ENCODE measurements around the gene PCBD2. TPM values are rescaled to one million over a fixed set of nuclear protein-coding genes. Genes with fewer than 3 reads are reported as not detected.
"Not testable (repeated sequence)": the region's sequence is repeated elsewhere in the genome, so short reads cannot be mapped to it uniquely, and the experiment has no call there.

PCBD2 gene
- total RNA-seq, 1 donor from 2014 or later: 10.5 TPM

DNA sequence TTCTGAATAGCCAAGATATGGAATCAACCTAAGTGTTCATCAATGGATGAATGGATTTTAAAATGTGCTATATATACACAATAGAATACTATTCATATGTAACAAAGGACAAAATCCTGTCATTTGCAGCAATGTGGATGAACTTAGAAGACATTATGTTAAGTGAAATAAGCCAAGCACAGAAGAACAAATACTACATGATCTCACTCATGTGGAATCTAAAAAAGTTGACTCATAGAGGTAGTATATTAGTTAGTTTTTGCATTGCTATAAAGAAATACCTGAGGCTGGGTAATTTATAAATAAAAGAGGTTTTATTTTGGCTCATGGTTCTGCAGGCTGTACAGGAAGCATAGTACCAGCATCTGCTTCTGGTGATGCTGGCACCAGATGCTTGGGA is 70.9 kb downstream of the PCBD2 start:
- H3K36me3 Mint-ChIP-seq: peaks cover 11% of the 10 kb centered on the region
- no peaks in the 10 kb centered on the region for H3K9me3 Mint-ChIP-seq
- H3K27ac Mint-ChIP-seq: no peak overlapping the region
- no peaks in the 10 kb centered on the region for H3K4me1 Mint-ChIP-seq (ENCODE audit: unreplicated experiment)
- TF ChIP-seq, protein P1, sequence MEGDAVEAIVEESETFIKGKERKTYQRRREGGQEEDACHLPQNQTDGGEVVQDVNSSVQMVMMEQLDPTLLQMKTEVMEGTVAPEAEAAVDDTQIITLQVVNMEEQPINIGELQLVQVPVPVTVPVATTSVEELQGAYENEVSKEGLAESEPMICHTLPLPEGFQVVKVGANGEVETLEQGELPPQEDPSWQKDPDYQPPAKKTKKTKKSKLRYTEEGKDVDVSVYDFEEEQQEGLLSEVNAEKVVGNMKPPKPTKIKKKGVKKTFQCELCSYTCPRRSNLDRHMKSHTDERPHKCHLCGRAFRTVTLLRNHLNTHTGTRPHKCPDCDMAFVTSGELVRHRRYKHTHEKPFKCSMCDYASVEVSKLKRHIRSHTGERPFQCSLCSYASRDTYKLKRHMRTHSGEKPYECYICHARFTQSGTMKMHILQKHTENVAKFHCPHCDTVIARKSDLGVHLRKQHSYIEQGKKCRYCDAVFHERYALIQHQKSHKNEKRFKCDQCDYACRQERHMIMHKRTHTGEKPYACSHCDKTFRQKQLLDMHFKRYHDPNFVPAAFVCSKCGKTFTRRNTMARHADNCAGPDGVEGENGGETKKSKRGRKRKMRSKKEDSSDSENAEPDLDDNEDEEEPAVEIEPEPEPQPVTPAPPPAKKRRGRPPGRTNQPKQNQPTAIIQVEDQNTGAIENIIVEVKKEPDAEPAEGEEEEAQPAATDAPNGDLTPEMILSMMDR (conservative IDR thresholded peaks at IDR 0.05): no peak
- H3K4me3 Mint-ChIP-seq: no peak overlapping the region
- no peak for DNase-seq (ENCODE audit: extremely low spot score, unreplicated experiment)
- no peaks in the 10 kb centered on the region for H3K27me3 Mint-ChIP-seq

DNA sequence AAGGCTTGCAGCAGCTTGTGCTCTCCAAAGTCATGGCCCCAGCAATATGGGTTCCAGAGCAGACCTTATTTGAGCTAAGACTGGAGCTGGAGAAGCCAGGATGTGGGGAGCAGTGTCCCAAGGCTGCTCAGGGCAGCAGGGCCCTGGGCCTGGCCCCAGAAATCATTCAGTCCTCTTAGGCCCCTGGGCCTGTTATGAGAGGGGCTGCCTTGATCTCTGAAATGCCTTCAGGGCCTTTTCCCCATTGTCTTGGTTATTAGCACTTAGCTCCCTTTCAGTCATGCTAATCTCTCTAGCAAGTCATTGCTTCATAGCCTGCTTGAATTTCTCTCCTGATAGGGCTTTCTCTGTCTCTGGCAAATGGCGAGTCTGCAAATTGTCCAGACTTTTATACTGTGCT is 71.9 kb downstream of the PCBD2 start:
- H3K9me3 Mint-ChIP-seq: no peaks in the 10 kb centered on the region
- H3K4me3 Mint-ChIP-seq: no peak overlapping the region
- no peaks in the 10 kb centered on the region for H3K4me1 Mint-ChIP-seq (ENCODE audit: unreplicated experiment)
- no peak for DNase-seq (ENCODE audit: extremely low spot score, unreplicated experiment)
- TF ChIP-seq, protein P1 (conservative IDR thresholded peaks at IDR 0.05): no peak
- no peaks in the 10 kb centered on the region for H3K27me3 Mint-ChIP-seq
- H3K36me3 Mint-ChIP-seq: peaks cover 11% of the 10 kb centered on the region
- H3K27ac Mint-ChIP-seq: no peak overlapping the region

DNA sequence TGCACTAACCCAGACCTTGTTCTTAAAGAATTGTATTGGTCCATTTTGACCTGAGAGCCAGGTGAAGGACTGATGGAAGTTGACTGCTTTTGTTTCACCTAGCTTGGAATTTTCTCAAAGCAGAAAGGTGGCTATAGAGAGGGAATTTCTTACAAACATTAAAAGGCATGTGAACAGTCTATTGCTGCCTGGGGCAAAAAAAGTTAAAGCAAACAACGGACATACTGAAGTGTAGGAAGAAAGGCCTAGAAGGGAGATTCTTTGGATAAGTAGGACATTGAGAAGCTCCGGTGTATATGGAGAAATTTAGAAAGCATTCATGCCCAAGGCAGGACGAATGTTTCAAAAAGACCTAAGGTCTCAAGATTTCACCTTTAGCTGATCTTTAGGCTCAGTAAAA is 74.5 kb downstream of the PCBD2 start:
- H3K9me3 Mint-ChIP-seq: peaks cover 16% of the 10 kb centered on the region
- no peak overlapping the region for H3K4me3 Mint-ChIP-seq
- no peak overlapping the region for H3K27ac Mint-ChIP-seq
- H3K36me3 Mint-ChIP-seq: peaks cover 12% of the 10 kb centered on the region
- no peak for DNase-seq (ENCODE audit: extremely low spot score, unreplicated experiment)
- H3K4me1 Mint-ChIP-seq (ENCODE audit: unreplicated experiment): no peaks in the 10 kb centered on the region
- no peaks in the 10 kb centered on the region for H3K27me3 Mint-ChIP-seq
- TF ChIP-seq, protein P1 (conservative IDR thresholded peaks at IDR 0.05): no peak

DNA sequence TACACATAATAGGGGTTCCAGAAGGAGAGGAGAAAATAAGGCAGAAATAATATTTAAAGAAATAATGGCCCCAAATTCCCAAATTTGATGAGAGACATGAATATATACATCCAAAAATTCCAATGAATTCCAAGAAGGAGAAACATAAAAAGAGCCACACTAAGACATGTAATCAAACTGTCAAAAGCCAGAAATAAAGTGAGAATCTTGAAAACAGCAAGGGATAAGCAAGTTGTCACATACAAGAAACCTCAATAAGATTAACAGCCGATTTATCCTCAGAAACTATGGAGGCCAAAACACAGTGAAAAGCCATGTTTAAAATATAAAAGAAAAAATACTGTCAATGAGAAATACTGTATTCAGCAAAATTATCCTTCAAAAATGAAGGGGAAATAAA is 77.3 kb downstream of the PCBD2 start:
- H3K36me3 Mint-ChIP-seq: peaks cover 4% of the 10 kb centered on the region
- TF ChIP-seq, protein P1 (conservative IDR thresholded peaks at IDR 0.05): no peak
- peaks cover 7% of the 10 kb centered on the region for H3K27me3 Mint-ChIP-seq
- H3K27ac Mint-ChIP-seq: no peak overlapping the region
- H3K4me3 Mint-ChIP-seq: no peak overlapping the region
- H3K4me1 Mint-ChIP-seq (ENCODE audit: unreplicated experiment): no peaks in the 10 kb centered on the region
- no peak for DNase-seq (ENCODE audit: extremely low spot score, unreplicated experiment)
- H3K9me3 Mint-ChIP-seq: peaks cover 16% of the 10 kb centered on the region

DNA sequence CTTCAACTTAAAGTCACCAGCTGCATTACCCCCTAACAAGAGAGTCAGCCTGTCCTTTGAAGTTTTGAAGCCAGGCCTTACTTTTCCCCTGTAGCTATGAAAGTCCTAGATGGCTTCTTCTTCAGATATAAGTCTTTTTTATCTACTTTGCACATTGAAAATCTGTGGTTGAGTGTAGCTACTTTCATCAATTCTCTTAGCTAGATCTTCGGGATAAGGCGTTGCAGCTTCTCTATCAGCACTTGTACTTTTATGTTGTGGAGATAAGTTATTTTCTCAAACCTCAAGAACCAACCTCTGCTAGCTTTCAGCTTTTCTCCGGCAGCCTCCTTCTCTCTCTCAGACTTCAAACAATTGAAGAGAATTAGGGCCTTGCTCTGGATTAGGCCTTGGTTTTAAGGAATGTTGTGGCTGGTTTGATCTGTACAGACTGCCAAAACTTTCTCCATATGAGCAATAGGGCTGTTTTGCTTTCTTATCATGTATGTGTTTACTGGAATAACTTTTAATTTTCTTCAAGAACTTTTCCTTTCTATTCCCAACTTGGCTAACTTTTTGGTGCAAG is 84.4 kb downstream of the PCBD2 start:
- TF ChIP-seq, protein P1 (conservative IDR thresholded peaks at IDR 0.05): no peak
- H3K27ac Mint-ChIP-seq: no peak overlapping the region
- DNase-seq (ENCODE audit: extremely low spot score, unreplicated experiment): no peak
- peaks cover under 1% of the 10 kb centered on the region for H3K9me3 Mint-ChIP-seq
- no peak overlapping the region for H3K4me3 Mint-ChIP-seq
- H3K27me3 Mint-ChIP-seq: peaks cover 9% of the 10 kb centered on the region
- no peaks in the 10 kb centered on the region for H3K4me1 Mint-ChIP-seq (ENCODE audit: unreplicated experiment)
- no peaks in the 10 kb centered on the region for H3K36me3 Mint-ChIP-seq

DNA sequence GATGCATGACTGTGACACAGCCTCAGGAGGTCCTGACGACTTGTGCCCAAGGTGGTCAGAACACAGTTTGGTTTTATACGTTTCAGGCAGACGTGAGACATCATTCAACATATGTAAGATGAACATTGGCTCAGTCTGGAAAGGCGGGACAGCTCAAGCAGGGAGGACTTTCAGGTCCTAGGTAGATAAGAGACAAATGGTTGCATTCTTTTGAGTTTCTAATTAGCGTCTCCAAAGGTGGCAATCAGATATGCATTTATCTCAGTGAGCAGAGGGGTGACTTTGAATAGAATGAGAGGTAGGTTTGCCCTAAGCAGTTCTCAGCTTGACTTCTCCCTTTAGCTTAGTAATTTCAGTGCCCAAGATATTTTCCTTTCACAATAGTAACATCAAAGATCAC is 85.3 kb downstream of the PCBD2 start:
- not testable (repeated sequence) for H3K4me1 Mint-ChIP-seq (ENCODE audit: unreplicated experiment); H3K36me3 Mint-ChIP-seq; H3K9me3 Mint-ChIP-seq; H3K27ac Mint-ChIP-seq; H3K4me3 Mint-ChIP-seq; DNase-seq (ENCODE audit: extremely low spot score, unreplicated experiment)
- H3K27me3 Mint-ChIP-seq: peaks cover 12% of the 10 kb centered on the region
